GM12891 (cell line): ENCODE measurements around the gene LMCD1.

Source experiments
- PAX5 ChIP-seq: IDR thresholded peaks from 2 replicates; pipeline ENCODE4 v1.6.1; 2011; ENCODE audit warnings: low read length, moderate library complexity, mild to moderate bottlenecking; ENCODE audit not compliant: insufficient read depth, severe bottlenecking
- POLR2A ChIP-seq: IDR thresholded peaks from 2 replicates; pipeline ENCODE4 v1.6.1; 2011; ENCODE audit warnings: low read depth, low read length, control low read depth
- POLR2AphosphoS5 ChIP-seq: IDR thresholded peaks from 2 replicates; pipeline ENCODE4 v1.6.1; 2011; ENCODE audit warnings: low read depth, low read length, control low read depth
- POU2F2 ChIP-seq: IDR thresholded peaks from 2 replicates; pipeline ENCODE4 v1.6.1; 2011; ENCODE audit warnings: low read depth, mild to moderate bottlenecking, control low read depth, low read length, moderate library complexity
- SPI1 ChIP-seq: IDR thresholded peaks from 2 replicates; pipeline ENCODE4 v1.6.1; 2011; ENCODE audit warnings: low read depth, low read length, control low read depth
- TAF1 ChIP-seq: IDR thresholded peaks from 2 replicates; pipeline ENCODE4 v1.6.1; 2011; ENCODE audit warnings: low read depth, low read length, control low read depth

- TF ChIP-seq POLR2AphosphoS5 (no peak), POLR2A (no peak), SPI1 (no peak), TAF1 (no peak), PAX5 (no peak), POU2F2 (no peak)
These were observed 119.5 kb downstream of the LMCD1 start for GRCh38 chr3:8621141-8621540.
